ENCODE results near the gene DHX30. TPM values are rescaled to one million over a fixed set of nuclear protein-coding genes. Genes with fewer than 3 reads are reported as not detected.
A peak's percentile ranks its signal among the peaks of the same experiment; 100 is the strongest.

Gene DHX30
- total and polyA plus RNA-seq, 2 of the 8 experiments (the other 6 are each of a cell fraction or from before 2014, with no cell fraction given): 82.4 to 97.9 TPM

DNA sequence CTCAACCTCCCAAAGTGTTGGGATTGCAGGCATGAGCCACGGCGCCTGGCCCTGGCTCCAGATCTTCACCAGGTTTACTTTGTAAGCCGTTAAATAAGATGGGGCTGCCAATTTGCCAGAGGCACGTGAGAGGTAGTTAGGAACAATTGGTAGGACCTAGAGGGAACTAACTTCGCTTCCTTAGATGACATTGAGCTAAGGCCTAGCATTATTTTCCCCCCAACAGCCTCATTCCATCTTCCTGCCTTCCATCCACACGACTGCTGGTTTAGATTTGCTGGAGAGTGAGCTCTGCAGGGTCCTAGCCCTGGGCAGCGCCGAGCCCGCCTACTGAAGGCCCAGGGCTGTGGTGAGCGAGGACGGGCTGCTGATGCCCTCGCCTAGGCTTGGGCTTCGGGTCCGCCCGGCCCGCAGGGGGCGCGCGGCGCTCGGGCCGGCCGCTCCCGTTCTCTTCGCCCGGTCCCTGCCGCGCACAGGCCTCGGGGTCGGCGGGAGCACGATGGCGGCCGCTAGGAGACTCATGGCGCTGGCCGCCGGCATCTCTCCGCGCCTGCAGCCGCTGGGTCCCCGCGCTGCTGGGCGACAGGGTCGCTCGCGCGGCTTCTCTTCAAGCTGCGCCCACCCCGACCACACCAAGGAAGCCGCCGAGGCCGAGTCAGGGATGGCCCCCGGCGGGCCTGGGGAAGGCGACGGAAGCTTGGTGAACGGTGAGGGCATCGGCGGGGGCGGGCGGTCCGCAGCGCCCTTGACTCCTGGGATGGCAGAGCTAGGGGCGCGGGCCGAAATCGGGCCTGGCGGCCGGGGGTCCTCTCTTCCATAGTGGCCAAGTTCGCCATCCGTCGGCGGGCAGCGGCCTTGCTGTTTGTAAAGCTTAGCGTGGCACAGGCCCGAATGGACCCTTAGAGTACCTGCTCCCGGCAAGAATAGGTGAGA is 21.9 kb downstream of the DHX30 start (continued):
- TF ChIP-seq, protein P1, sequence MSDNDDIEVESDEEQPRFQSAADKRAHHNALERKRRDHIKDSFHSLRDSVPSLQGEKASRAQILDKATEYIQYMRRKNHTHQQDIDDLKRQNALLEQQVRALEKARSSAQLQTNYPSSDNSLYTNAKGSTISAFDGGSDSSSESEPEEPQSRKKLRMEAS (IDR thresholded peaks at IDR 0.05): peak; percentile 79
- peak; percentile 66 for TF ChIP-seq KDM4A (IDR thresholded peaks at IDR 0.05; ENCODE audit: low read depth, low read length, severe bottlenecking)
- TF ChIP-seq RXRA (IDR thresholded peaks at IDR 0.05; ENCODE audit: insufficient read depth, low read depth, low read length): no peak
- peak; percentile 48; the same call in 1 of the 2 replicates for TF ChIP-seq SP2 (IDR thresholded peaks at IDR 0.05; ENCODE audit: low read length)
